GM18508 (cell line): ENCODE results near the gene MARK3.
"Not testable (repeated sequence)": the region's sequence is repeated elsewhere in the genome, so short reads cannot be mapped to it uniquely, and the experiment has no call there.

Experiments
- ATAC-seq: cut with Tn5 transposase; IDR thresholded peaks from one replicate; pipeline ENCODE4 v1.9.1; 2021; ENCODE audit warnings: moderate number of reproducible peaks; ENCODE audit not compliant: insufficient read depth, unreplicated experiment

The MARK3 gene

GRCh38 chr14:103385152-103385928 lies at the start of gene MARK3:
Gene MARK3, plus strand, starts transcription at chr14:103385415. Its CDS starts 615 bp downstream, at chr14:103386030.
- ATAC-seq = peak; percentile 60

DNA sequence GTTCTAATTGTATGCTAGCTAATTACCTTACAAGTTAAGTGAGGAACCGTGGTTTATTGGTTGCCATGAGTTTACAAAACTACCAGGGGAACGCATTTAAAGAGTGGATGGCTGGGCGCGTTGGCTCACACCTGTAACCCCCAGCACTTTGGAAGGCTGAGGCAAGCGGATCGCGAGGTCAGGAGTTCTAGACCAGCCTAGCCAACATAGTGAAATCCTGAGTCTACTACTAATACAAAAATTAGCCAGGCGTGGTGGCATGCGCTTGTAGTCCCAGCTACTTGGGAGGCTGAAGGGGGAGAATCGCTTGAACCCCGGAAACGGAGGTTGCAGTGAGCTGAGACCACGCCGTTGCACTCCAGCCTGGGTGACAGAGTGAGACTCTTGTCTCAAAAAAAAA lies 49.0 kb upstream of the MARK3 start:
- no peak for ATAC-seq

DNA sequence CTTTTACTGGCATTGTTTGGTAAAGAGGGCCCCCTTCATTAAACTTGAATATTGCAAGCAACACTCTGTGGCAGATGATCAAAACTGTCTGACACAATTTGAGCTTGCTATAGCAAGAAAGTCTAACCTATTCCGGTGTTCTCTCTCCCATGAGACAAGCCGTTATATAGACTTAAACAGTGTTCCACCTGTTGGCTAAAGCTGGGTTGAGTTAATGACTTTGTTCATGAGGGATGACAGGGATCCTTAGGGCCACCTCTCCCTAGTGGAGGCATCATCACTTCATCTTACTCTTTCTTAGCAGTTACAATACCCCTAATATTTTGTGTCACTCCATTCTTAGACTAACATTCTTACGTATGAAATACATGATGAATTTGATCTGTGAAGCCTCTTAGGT lies 47.4 kb upstream of the MARK3 start:
- no peak for ATAC-seq

DNA sequence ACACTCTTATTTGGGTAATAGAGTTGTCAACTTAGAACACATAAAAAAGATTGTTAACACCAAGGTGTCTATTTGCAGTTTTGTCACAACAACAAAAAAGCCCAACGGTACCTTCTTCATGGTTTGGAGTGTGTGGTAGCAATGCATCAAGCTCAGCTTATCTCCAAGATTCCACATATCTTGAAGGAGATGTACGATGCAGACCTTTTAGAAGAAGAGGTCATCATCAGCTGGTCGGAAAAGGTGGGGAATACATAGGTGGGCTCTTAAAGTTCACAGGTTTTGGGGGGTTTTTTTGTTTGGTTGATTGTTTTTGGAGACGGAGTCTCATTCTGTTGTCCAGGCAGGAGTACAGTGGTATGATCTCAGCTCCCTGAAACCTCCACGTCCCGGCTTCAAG lies 45.7 kb upstream of the MARK3 start:
- ATAC-seq = no peak

GRCh38 chr14:103340480-103341212 lies 44.6 kb upstream of the MARK3 start:
- no peak for ATAC-seq

DNA sequence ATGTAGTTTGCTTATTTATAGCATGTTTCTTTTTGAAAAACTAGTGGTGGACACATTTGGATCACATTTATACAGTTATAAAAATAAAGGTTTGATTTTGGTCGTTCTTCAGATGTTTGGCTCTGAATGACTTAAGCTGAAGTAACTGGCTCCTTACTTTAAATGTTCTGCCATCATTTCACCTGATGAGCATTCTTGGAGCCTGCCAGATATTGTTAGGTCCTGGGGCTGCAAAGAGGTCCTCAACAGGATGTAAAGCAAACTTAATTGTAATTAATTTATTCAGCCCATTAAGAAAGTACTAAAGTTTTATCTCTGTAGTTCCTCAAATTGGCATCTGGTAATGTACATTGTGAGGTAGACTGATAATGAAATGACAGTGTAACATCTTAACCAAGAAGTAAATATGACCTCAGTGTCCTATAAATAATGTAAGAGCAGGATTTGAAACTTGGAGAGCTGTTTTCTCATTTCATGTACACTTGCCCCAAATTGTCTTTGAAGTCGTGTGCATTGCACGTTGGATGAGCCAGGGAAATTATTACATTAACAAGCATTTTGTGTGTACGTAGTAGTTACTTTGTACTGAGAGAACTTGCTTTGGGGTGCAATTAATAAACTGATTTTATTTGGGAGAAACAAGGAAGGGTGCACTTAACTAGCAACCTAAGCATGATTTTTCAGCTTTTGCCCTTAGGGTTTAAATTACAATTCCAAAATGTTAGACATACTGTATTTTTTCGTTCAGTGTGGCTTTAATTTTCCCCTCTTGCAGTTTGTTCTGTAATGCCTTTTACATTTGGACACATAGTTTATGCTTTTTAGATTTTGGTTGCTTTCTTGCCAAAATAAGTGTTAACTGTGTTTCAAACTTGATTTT lies 43.7 kb upstream of the MARK3 start:
- ATAC-seq = no peak

DNA sequence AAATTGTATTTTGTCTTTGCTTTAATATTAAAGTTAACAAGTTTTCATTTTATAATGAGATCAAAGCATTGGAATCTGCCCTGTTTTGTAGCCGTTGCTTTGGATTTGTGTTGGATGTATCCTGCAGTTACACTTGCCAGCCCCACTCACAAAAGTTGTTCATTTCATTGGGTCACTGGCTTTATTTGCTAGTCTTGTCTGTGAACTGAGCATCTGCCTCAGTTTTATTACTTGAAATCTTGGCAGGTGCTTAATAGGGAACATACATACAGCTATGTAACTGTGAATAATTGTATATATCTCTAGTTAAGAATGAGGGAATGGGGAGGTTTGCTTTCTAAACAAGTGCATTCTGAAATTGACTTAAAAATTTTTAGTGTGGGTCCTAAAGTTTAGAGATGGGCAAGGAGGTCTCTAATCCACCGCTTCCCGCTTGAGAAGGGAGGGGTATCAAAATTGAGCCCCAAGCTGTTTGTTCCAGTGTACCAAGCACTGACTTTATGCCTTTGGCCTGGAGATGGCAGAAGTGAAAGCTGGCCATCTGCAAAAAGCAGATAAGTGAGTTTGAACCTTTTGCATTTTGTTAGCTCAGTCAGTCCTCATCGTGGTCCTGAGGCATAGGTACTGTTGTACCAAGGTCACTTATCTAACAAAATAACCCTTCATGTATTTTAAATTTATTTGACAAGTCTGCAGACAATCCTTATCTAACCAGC lies 41.9 kb upstream of the MARK3 start:
- ATAC-seq = no peak

GRCh38 chr14:103343905-103344797 lies 41.1 kb upstream of the MARK3 start:
- ATAC-seq = no peak

- no peak for ATAC-seq
Measured at GRCh38 chr14:103346286-103346685, 38.9 kb upstream of the MARK3 start.

DNA sequence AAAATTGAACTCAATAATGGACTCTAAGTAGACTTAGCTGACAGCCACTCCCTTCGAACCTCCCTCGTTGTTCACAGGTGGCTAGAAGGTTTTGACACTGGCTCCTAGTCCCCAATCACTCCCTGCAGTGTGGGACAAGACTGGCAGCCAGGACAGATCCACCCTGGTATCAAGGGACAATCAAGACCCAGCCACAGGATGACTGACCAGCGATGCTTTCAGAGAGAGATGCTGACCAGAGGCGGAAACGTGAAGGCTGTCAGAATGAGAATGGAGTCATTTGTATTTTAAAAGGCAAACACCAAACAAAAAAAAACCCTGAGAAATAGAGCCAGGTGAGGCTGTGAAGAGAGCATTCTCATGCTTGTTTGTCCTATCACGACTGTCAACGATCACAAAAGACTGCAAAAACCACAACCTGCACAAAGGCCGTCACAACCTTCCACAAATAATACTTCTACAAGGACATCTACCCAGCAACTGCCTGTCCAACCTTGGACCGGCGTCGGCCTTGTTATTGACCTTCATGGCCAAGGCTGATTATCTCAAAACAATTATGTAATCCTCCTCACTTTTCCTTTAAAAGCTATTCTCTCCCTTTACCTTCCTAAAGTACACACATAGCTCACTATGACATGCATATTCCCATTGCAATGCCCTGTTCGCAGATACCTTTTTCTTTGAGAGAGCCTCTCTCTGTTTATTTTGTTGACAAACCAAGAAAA lies 38.0 kb upstream of the MARK3 start:
- ATAC-seq = no peak

- ATAC-seq = no peak
Measured at GRCh38 chr14:103348154-103348553, 37.1 kb upstream of the MARK3 start.

DNA sequence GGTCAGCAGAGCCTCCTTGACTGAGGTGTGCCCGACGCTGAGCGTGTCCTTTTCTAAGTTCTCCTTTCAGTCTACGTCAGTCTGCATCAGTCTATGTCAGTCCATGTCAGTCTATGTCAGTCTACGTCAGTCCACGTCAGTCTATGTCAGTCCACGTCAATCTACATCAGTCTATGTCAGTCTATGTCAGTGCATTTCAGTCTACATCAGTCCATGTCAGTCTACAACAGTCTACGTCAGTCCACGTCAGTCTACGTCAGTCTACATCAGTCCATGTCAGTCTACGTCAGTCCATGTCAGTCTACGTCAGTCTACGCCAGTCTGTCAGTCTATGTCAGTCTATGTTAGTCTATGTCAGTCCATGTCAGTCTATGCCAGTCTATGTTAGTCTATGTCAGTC lies 35.2 kb upstream of the MARK3 start:
- no peak for ATAC-seq

DNA sequence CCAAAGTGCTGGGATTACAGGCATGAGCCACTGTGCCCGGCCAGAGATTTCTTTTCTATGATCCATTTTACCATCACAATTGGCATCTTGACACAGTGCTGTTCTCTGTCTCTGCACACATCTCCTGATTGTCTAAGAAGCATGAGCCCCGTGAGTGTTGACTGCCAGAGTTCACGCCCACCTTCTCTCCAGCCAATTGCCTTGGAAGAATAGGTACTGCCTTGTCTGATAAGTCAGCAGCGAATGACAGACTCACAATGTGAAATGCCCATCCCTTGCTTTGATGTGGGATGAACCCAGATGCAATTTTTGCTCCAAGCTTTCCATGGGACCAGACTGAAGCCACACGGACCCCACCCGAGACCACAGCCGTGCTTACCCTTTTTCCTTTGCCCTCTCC lies 31.9 kb upstream of the MARK3 start:
- ATAC-seq = no peak

GRCh38 chr14:103354141-103354540 lies 31.1 kb upstream of the MARK3 start:
- no peak for ATAC-seq

GRCh38 chr14:103356024-103356682 lies 29.1 kb upstream of the MARK3 start:
- ATAC-seq = no peak

- not testable (repeated sequence) for ATAC-seq
Measured at GRCh38 chr14:103357552-103357951, 27.7 kb upstream of the MARK3 start.

- ATAC-seq = no peak
Measured at GRCh38 chr14:103360548-103360947, 24.7 kb upstream of the MARK3 start.

GRCh38 chr14:103361867-103362266 lies 23.3 kb upstream of the MARK3 start:
- no peak for ATAC-seq
